GM10248 (cell line): ENCODE measurements around the gene SSRP1.

Source experiments
- CTCF ChIA-PET: fragments of 300-600 bp; sonication (Branson Sonifier 250); formaldehyde crosslinking; extraction: SDS; loops from one replicate; lab custom pipeline; 2021; ENCODE audit warnings: antibody characterized with exemption; lab: Yijun Ruan, JAX
- POLR2A ChIA-PET: fragments of 350-650 bp; sonication (Branson Sonifier 250); formaldehyde crosslinking; extraction: SDS; loops from one replicate; lab custom pipeline; 2020; ENCODE audit warnings: antibody characterized with exemption; lab: Yijun Ruan, JAX
- DNase-seq: peaks from one replicate; pipeline ENCODE4 v3.0.0; 2012; ENCODE audit errors: extremely low spot score
- CTCF ChIP-seq: IDR thresholded peaks from 2 replicates; pipeline ENCODE4 v1.5.1; 2012; ENCODE audit warnings: mild to moderate bottlenecking, low read depth; ENCODE audit errors: extremely low read depth, missing control alignments, control extremely low read depth

Gene SSRP1, protein sequence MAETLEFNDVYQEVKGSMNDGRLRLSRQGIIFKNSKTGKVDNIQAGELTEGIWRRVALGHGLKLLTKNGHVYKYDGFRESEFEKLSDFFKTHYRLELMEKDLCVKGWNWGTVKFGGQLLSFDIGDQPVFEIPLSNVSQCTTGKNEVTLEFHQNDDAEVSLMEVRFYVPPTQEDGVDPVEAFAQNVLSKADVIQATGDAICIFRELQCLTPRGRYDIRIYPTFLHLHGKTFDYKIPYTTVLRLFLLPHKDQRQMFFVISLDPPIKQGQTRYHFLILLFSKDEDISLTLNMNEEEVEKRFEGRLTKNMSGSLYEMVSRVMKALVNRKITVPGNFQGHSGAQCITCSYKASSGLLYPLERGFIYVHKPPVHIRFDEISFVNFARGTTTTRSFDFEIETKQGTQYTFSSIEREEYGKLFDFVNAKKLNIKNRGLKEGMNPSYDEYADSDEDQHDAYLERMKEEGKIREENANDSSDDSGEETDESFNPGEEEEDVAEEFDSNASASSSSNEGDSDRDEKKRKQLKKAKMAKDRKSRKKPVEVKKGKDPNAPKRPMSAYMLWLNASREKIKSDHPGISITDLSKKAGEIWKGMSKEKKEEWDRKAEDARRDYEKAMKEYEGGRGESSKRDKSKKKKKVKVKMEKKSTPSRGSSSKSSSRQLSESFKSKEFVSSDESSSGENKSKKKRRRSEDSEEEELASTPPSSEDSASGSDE

DNA sequence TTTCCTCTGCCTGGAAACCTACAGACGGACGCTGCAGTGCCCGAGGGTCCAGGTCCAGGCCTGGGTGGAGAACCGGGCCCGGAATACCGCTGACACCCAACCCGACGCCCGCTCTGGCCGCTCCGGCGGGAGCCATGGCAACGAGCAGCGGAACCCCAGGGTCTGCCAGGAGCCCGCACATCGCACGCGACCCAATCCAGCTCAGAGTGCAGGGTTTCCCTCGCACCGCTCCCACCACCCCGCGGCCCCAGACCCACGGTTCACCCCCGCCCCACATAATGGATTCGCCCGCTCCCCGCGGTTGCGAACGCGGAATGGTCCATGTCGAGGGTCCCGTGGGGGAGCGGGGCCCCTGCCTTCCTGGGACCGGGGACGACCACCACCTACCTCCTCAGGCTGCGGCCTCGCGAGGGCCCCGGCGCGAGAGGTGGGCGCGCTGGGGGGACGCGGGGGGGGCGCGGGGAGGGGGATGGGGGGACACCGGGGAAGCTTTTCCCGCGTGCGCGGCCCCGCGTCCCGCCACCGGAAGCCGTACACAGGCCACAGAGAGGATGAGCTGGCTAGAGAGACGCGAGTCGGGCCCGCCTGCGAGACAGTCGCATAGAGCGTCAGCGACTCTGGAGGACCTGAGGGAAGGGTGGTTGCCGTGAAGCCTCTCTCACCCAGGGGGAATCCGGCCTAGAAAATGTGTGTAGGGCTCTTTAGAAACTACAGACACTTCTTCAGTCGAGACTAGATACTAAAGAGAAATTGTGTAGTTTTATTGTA is at the start of gene SSRP1:
SSRP1 (minus strand) TSS at position 550 of the 768 bp plus-strand sequence. CDS start 771 bp downstream, outside the sequence.
- POLR2A ChIA-PET: interaction anchor here (1.4 kb wide), 2 partner anchors 10 to 18 kb away, joined by 4 to 10 read pairs; partner anchors contain the start of gene TNKS1BP1

DNA sequence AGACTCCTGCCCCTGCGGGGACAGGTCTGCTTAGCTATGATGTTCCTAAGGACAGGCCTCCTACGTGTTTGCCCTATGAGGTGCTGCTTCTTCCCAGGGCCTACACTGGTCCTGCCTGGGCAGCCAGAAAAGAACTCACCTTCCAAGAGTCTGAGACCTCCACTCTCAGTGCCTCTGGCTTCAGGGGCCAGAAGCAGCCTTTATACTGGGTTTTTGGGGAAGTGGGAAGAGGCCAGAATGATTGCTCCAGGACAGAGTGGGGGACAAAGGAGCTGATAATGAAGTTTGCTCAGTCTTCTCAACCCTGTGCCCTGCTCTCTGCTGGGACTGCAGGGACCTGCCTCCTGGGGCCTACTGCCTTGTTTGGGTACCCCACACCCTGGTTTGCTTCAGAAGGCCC is 45.3 kb upstream of the SSRP1 start, which contains the start of gene PRG3:
PRG3 (minus strand) TSS at position 176 of the 400 bp plus-strand sequence. CDS start 442 bp downstream, outside the sequence.
- POLR2A ChIA-PET: no interaction called here
- TF ChIP-seq CTCF: no peak
- CTCF ChIA-PET: interaction anchor here (1.0 to 2.6 kb wide), 4 partner anchors 18 to 77 kb away, joined by 3 to 6 read pairs (median 4); no protein-coding TSS in a partner anchor
- no peak for DNase-seq

More for the DNA sequence above, at the start of gene SSRP1:
- peak; percentile 92 for DNase-seq
- TF ChIP-seq CTCF: peak; percentile 22
- CTCF ChIA-PET: interaction anchor here (0.8 to 3.7 kb wide), 9 partner anchors 9 to 141 kb away, joined by 3 to 28 read pairs (median 4); no protein-coding TSS in a partner anchor

DNA sequence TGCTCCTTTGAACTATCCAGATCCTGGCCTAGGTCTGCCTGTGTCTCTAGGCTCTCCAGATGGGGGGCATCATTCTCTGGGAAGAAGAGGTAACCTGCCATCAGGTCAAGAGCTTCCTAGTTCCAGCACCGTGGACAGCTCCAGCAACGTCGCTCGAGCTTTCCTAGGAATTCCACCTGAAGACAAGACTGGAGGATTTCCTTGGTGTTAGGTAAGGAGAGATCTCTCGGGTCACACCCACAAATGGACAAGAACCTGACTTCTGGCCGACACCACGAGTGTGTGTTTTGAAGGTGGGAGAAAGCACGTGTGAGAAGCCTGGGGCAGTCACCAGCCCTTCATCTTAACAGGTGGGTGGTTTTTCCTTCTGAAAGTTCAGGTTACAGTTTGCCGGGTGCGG is 44.0 kb upstream of the SSRP1 start:
- CTCF ChIA-PET: interaction anchor here (1.1 to 2.0 kb wide), 3 partner anchors 9 to 20 kb away, joined by 3 to 5 read pairs (median 4); no protein-coding TSS in a partner anchor
- POLR2A ChIA-PET: interaction anchor here (0.6 to 0.7 kb wide), 2 partner anchors 15 to 24 kb away, joined by 3 read pairs; no protein-coding TSS in a partner anchor
- no peak for DNase-seq
- no peak for TF ChIP-seq CTCF

DNA sequence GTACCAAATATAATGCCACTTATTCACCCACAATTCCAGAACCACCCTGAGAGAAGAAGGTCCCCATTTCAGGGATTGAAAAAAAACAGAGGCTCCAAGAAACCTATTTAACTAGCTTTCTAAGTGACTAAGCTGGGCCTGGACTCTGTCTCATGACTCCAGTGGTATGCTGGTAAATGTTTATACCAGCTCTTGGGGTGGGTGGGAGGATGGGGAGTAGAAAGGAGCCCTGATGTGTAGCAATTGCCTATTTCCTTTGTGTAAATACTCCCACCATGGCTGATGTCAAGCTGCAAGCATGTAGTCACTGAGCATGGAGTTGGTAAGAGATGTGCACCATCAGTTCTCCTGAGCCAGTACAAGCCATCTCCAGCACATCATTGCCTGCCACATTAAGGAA is 42.5 kb upstream of the SSRP1 start:
- TF ChIP-seq CTCF: no peak
- DNase-seq: no peak
- POLR2A ChIA-PET: interaction anchor here (0.5 to 0.6 kb wide), 2 partner anchors 22 to 67 kb away, joined by 5 read pairs; no protein-coding TSS in a partner anchor
- CTCF ChIA-PET: interaction anchor here (1.4 to 2.0 kb wide), 3 partner anchors 15 to 32 kb away, joined by 3 to 5 read pairs (median 3); no protein-coding TSS in a partner anchor

DNA sequence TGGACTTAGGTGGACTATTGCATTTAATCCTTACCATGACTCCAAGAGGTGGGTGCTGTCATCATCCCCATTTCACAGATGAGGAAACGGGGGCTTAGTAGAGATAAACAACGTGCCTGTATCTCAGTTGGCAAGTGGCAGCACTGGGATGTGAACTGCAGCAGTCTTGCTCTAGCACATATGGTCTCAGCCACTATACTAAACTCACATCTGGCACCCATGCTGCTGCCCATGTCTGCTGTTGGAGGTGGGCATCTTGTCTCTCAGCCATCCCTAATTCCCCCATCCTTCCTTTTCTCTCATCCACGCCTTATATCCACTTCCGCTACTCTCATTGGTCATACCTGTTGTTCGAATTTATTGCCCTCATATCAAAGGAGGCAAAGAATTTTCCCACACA is 41.4 kb upstream of the SSRP1 start:
- ChIA-PET CTCF (interaction anchor here (1.4 to 1.5 kb wide), 2 partner anchors 16 to 31 kb away, joined by 3 read pairs; no protein-coding TSS in a partner anchor), POLR2A (no interaction called here)
- no peak for DNase-seq
- no peak for TF ChIP-seq CTCF
